ENCODE data around the gene CLSTN2.

The CLSTN2 gene

GRCh38 chr3:140375002-140375401, 440.0 kb downstream of the CLSTN2 start:
- DNase-seq, result no peak
- no peak for TF ChIP-seq CTCF (IDR thresholded peaks at IDR 0.05)
- Histone ChIP-seq H3K4me1 (no peaks in the 10 kb centered on the region), H3K9me3 (no peaks in the 10 kb centered on the region), H3K27me3 (no peaks in the 10 kb centered on the region), H3K4me3 (no peak overlapping the region), H3K27ac (no peak overlapping the region), H3K36me3 (no peaks in the 10 kb centered on the region)
- intact Hi-C loops (cut with DNase I; ENCODE audit: low total_unique reads), result no loop called here

- intact Hi-C loops (cut with DNase I; ENCODE audit: low total_unique reads), result no loop called here
- no peaks in the 10 kb centered on the region for H3K4me1 ChIP-seq
- H3K27me3 ChIP-seq, result no peaks in the 10 kb centered on the region
- TF ChIP-seq CTCF (IDR thresholded peaks at IDR 0.05), result no peak
- no peak overlapping the region for H3K4me3 ChIP-seq
- no peak overlapping the region for H3K27ac ChIP-seq
- H3K9me3 ChIP-seq, result no peaks in the 10 kb centered on the region
- no peak for DNase-seq
- H3K36me3 ChIP-seq, result no peaks in the 10 kb centered on the region
These were observed 441.3 kb downstream of the CLSTN2 start for GRCh38 chr3:140376136-140376889.

GRCh38 chr3:140377644-140378043, 442.7 kb downstream of the CLSTN2 start:
- TF ChIP-seq CTCF (IDR thresholded peaks at IDR 0.05), result no peak
- intact Hi-C loops (cut with DNase I; ENCODE audit: low total_unique reads), result no loop called here
- Histone ChIP-seq H3K4me1 (no peaks in the 10 kb centered on the region), H3K9me3 (no peaks in the 10 kb centered on the region), H3K27ac (no peak overlapping the region), H3K27me3 (no peaks in the 10 kb centered on the region), H3K4me3 (no peak overlapping the region), H3K36me3 (no peaks in the 10 kb centered on the region)
- DNase-seq, result no peak

GRCh38 chr3:140378571-140379340, 443.8 kb downstream of the CLSTN2 start:
- Histone ChIP-seq H3K27me3 (no peaks in the 10 kb centered on the region), H3K9me3 (no peaks in the 10 kb centered on the region), H3K4me3 (no peak overlapping the region), H3K27ac (no peak overlapping the region), H3K36me3 (no peaks in the 10 kb centered on the region), H3K4me1 (no peaks in the 10 kb centered on the region)
- TF ChIP-seq CTCF (IDR thresholded peaks at IDR 0.05), result no peak
- intact Hi-C loops (cut with DNase I; ENCODE audit: low total_unique reads), result no loop called here
- no peak for DNase-seq

- intact Hi-C loops (cut with DNase I; ENCODE audit: low total_unique reads), result no loop called here
- DNase-seq, result no peak
- no peak overlapping the region for H3K27ac ChIP-seq
These were observed 449.2 kb downstream of the CLSTN2 start for GRCh38 chr3:140384028-140384771.

More at GRCh38 chr3:140384028-140384771, 449.2 kb downstream of the CLSTN2 start:
- Histone ChIP-seq H3K27me3 (no peaks in the 10 kb centered on the region), H3K9me3 (no peaks in the 10 kb centered on the region), H3K4me3 (no peak overlapping the region), H3K4me1 (no peaks in the 10 kb centered on the region), H3K36me3 (no peaks in the 10 kb centered on the region)
- no peak for TF ChIP-seq CTCF (IDR thresholded peaks at IDR 0.05)

All from tibial artery (tissue), 4 donors.